NCI-H82 treated with DMSO at 0.1 percent for 48 hours (cell line): Measurements from ENCODE around the gene SP110.
"Not testable (repeated sequence)": the region's sequence is repeated elsewhere in the genome, so short reads cannot be mapped to it uniquely, and the experiment has no call there.

ENCODE experiments used
- DNase-seq: peaks from one replicate; lab custom pipeline; 2025; ENCODE audit not compliant: unreplicated experiment; lab: John Stamatoyannopoulos, UW

Gene SP110

DNA sequence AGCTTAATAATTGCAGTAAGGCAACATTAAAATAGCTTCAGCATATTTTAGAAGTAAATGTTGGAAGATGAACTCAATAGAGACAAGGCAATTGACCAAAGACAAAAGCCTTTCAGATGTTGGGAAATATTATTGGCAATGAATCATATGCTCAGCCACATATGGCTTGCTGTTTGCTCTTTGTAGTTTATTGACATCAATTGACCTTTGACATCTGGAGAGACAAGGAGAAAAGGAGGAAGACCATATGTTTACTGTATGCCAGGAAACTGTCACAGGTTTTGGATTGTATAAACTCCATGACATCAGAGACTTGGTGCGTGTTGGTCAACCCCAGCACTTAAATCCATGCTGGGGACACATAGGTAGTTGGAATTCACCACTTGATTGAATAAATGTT lies 90.4 kb downstream of the SP110 start:
- no peak for DNase-seq

DNA sequence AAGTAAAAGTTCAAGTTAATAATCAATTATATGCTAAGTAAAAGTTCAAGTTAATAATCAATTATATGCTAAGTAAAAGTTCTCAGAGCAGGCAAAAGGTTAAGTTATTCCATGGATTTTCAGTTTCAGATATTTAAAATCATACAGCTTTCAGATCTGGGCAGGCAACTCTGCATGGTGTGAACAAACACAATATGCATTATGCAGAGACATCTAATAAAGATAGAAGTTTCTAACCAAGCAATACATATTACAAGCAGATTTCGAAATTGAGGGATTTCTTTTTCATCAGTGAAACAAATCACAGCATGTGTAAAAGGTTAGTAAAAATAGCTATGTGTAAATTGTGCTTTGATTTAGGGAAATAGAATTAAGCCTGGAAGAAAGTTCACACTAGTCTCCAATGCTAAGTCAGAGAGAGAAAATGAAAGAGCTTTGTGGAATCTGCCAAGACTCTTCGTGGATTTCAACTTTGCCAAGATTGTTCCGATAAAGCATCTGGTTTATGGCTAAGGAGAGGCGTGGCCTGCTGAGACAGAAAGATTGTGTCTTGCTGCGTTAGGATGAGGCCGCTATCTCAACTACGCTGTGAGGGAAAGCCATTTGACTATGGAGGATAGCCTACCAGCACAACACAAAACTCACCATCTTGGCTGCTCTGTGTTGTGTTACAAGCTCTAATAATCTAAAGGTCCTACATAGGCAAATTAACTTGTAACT lies 91.0 kb downstream of the SP110 start:
- no peak for DNase-seq

DNA sequence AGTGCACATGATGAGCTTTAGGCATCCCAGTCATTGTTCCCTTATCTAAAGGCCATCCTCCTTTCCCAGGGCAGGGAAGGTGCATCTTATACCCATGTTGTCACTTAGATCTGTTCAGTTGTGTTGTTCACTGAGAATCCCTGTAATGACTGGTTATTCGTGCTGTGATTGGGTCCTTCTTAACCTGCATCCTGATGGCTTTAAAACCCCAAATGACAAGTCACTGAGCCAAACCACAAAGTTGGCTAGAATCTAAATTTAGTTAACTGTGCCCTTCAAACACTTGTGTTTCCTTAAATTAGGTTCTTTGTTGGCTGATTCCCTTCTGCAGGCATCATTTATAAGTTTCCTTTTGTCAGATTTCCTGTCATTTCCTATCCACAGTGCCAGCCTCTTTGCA lies 92.6 kb downstream of the SP110 start:
- no peak for DNase-seq

DNA sequence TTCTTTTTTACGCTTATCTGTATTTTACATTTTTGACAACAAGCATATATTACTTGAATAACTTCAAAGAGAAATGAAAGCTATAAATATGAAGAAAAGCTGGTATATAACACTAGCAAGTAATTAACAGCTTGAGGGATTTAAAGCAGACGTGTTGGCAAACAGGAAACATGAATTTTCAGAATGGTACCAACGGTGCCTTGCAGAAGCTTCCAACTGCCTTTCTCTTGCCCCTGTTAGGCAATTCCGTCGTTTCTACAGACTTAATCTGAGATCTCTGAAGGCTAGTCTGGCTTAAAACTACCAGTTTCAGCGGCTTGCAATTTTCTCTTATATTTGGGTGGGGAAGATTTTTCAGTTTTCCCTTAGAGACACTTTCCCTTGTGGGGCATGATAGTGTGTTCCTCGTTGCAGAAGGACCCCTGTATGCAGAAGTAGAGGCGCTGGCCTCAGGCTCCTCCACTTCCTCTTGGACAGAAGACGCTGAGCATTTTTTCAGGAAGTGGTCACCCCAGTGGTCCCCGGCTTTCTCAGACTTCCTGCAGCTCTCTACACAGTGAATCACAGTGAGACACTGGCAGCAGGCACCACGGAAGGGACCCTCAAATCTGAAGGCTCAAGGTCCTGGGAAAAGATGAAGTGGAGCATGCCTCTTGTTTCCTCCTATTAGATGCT lies 94.9 kb downstream of the SP110 start:
- DNase-seq: no peak

DNA sequence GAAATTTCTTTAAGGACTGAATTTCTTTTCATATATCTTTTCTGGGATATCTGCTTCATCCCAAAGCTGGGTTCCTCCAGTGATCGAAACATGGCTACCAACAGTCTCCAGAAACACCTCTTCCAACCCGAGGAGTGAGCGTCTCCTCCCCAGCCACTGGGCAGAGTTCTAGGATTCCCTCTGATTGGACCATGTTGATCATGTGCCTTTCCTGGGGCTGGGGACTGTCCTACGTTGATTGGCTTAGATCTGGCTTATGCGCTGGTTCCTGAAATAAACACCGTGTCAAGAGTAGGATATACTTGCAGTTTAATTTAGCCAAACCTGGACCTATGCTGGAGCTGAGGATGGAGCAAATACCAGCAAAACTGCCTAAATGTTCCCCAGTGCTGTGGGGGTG lies 95.5 kb downstream of the SP110 start:
- DNase-seq: no peak

DNA sequence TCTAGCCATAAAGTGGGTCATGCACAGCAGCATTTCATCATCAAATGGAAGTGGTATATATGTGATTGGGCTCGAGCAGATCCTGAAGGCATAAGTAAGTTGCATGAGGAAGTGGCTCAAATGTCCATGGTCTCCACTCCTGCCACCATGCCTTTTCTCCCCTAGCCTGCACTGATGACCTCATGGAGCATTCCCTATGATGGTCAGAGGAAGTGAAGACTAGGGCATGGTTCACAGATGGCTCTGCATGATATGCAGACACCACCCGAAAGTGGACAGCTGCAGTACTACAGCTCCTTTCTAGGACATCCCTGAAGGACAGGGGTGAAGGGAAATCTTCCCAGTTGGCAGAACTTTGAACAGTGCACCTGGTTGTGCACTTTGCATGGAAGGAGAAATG lies 99.4 kb downstream of the SP110 start:
- not testable (repeated sequence) for DNase-seq

DNA sequence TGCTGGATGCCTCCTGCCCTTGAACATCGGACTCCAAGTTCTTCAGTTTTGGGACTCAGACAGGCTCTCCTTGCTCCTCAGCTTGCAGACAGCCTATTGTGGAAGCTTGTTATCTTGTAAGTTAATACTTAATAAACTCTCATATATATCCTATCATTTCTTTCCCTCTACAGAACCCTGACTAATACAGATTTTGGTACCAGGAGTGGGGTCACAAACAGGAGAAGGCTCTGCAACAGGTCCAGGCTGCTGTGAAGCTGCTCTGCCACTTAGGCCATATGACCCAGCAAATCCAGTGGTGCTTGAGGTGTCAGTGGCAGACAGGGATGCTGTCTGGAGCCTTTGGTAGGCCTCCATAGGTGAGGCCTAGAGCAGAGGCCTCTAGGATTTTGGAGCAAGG lies 100.0 kb downstream of the SP110 start:
- DNase-seq: not testable (repeated sequence)
